ENCODE results near the gene OTUD6A.

- TF ChIP-seq CTCF (IDR thresholded peaks at IDR 0.05; ENCODE audit: low read depth, low read length) (no peak), EZH2phosphoT487 (IDR thresholded peaks at IDR 0.05; ENCODE audit: low read depth) (no peak)
Measured at GRCh38 chrX:70022616-70023015, 39.6 kb upstream of the OTUD6A start.
